Measurements from ENCODE around the gene RNF39.
"Not testable (repeated sequence)": the region's sequence is repeated elsewhere in the genome, so short reads cannot be mapped to it uniquely, and the experiment has no call there.

The RNF39 gene, protein sequence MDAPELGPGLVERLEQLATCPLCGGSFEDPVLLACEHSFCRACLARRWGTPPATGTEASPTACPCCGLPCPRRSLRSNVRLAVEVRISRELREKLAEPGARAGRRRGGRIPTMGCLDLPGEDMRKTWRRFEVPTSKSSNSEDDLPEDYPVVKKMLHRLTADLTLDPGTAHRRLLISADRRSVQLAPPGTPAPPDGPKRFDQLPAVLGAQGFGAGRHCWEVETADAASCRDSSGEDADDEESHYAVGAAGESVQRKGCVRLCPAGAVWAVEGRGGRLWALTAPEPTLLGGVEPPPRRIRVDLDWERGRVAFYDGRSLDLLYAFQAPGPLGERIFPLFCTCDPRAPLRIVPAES

DNA sequence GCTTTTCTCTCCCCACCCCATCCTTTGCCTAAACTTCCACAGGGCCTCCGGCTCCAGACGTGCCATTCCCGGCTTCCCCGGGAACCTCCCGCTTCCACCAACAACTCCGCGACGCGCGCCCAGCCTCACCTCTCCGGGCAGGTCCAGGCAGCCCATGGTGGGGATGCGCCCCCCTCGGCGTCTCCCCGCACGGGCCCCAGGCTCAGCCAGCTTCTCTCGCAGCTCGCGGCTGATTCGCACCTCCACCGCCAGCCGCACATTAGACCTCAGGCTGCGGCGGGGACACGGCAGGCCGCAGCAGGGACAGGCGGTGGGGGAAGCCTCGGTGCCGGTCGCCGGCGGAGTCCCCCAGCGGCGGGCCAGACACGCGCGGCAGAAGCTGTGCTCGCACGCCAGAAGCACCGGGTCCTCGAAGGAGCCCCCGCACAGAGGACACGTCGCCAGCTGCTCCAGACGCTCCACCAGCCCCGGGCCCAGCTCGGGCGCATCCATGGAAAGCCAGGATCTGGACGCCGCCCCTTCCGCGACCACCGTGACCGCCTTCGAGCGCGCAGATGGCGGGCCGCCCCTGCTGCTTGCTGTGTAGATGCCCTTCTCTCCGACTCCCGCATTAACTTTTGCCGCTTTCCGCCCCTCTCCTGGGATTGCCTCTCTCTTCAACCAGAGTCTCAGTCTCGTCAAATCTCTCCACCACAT is at the start of gene RNF39:
Gene RNF39 (minus strand): TSS at position 676 of the 696 bp plus-strand sequence. CDS start 184 bp downstream, at position 492.
- no peak for DNase-seq

DNA sequence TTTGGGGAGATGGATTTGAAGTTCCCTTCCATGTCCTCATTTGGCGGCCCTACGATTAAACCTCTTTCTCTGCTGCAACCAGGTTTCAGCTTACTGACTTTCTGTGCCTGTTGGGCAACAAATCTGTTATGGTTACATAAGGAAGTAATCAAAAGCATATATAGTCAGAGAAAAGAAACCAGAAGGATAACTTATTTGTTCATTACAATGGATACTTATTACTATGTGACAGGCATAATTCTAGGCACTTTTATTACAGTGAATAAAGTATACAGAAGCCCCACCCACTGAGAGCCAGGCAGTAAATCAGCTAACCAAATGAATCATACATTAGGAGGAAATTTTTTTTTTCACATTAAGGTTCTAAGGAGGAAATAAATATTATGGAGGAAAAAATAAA is 46.9 kb upstream of the RNF39 start:
- DNase-seq: no peak

DNA sequence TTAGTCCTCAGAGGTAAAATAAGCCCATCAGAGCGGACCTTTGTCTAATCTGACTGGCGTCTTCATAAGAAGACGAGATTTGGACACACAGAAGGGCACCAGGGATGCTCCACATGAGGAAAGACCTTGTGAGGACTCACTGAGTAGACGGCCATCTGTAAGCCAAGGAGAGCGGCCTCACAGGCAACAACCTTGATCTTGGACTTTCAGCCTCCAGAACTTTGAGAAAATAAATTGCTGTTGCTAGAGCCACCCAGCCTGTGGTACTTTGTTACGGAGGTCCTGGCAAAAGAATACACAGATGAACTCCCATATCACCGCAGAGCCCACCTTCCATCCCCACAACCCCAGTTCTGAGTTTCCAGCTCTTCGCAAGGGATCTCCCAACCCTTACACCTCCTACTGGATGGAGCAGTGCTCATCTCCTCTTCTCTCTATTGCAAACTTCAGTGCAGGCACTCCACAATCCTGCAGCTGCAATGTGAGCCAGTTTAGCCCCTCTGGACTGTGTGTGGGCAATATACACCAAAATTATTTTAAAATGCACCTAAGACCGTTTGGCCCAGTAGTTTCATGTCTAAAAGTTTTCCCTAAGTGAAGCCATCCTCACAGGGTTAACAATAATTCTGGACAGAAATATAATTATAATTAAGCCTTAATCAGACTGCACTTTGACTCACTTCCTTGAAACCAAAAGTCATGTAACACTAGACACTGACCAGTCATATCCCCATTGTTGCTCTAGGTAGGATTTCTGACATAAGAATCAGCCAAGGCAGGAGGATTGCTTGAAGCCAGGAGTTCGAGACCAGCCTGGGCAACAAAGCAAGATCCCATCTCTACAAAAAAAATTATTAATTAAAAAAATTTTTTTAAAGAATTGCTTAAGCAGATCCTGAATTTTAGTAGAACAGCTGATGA is 46.1 kb upstream of the RNF39 start:
- no peak for DNase-seq

DNA sequence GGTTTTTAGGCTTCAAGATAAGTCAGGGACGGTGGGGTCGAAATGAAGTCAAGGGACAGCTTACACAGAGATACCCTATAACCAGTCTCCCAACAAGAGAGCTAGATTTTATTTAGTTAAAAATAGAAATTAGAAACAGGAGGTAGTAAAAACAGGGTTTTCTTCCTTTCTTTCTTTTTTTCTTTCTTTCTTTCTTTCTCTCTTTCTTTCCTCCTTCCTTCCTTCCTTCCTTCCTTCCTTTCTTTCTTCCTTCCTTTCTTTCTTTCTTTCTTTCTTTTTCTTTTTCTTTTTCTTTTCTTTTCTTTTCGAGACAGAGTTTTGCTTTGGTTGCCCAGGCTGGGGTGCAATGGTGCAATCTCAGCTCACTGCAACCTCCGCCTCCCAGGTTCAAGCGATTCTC is 43.1 kb upstream of the RNF39 start:
- not testable (repeated sequence) for DNase-seq

DNA sequence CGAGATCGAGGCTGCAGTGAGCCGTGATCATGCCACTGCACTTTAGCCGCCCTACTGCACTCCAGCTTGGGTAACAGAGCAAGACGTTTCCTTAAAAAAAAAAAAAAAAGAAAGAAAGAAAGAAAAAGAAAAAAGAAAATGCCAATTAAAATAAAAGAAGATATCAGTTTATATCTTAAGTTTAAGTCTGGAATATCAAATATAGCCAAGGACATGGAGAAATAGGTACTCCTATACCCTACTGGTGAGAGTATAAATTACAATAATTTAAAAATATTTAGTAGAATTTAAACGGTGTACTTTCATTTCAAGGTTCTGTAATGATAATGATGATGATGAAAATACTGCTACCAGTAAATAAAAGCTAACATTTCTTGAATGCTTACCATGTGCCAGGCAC is 41.2 kb upstream of the RNF39 start:
- no peak for DNase-seq

DNA sequence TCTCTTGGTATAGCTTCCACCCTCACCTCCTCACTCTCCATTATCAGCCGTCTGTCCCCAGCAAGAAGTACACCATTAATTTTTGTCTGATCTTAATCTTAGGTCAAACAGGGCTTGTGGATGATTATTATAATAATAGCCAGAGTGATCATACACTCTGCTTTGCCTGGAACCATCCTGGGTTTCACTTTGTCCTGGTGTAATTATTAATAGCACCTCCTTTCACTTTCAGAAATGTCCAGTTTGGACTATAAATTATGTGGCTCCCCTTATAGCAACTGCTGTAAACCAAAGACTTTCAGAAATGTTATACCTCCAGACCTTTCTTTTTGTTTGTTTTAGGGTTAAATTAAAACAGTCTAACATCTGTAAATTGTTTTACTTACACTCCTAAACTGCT is 38.3 kb upstream of the RNF39 start:
- no peak for DNase-seq

DNA sequence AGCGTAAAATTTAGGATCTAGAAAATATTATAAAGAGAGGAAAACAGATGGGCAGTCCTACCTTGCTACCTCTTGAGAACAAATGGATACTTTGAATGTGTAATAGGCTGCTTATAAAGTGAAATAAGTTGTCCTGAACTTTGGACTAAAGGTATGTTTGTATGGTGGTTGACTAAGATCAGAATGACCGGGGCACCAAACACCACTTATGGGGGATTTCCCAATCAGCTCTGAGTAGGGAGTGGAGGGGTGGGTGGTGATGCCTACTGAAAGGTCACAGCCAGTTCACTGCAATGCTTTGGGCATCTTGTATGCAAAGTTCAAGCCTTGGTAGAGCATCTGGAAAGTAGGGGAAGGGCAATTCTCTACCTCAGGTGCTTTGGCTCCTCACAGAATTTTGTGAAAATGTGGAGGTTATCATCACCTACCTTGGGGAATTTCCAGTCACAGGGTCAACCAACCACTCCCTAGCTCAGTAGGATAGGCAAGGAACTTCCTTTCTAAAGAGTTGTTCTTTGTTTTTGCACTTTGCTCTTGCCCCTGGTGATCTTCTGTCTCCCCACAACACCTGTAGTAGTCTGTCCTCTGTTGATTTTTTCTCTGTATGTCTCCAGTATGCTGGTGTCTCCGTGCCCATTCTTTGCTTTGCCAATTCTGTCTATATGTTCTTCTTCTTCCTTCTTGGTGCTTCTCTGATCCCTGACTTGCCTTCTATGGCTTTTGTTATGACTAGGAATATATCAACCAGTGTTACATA is 37.6 kb upstream of the RNF39 start, which contains the start of gene TRIM31:
Gene TRIM31 (minus strand): TSS at position 88 of the 757 bp plus-strand sequence. CDS start 285 bp downstream, outside the sequence.
- DNase-seq: no peak

DNA sequence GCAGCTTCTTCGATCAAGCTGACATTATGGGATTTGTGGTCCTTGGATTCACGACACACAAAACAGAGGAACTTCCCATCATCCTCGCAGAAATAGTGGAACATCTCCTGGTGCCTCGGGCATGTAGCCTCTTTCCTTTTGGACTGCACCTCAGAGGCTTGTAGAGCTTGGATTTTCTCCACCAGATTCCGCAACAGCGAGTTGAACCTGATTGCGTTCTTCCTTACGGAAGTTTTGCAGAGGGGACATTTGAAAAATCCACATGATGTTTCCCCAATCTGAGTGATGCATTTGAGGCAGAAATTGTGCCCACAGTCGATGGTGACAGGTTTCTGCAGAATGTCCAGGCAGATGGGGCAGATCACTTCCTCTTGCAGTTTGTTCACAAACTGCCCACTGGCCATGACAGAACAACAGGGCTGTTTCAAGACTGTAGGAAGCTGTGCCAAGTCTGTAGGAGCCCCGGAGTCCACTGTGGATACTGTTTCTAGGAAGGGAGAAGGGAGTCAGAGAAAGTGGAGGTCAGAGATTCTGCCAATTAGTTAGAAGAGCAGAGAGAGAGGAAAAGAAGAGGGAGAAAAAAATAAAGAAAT is 36.9 kb upstream of the RNF39 start:
- DNase-seq: no peak

DNA sequence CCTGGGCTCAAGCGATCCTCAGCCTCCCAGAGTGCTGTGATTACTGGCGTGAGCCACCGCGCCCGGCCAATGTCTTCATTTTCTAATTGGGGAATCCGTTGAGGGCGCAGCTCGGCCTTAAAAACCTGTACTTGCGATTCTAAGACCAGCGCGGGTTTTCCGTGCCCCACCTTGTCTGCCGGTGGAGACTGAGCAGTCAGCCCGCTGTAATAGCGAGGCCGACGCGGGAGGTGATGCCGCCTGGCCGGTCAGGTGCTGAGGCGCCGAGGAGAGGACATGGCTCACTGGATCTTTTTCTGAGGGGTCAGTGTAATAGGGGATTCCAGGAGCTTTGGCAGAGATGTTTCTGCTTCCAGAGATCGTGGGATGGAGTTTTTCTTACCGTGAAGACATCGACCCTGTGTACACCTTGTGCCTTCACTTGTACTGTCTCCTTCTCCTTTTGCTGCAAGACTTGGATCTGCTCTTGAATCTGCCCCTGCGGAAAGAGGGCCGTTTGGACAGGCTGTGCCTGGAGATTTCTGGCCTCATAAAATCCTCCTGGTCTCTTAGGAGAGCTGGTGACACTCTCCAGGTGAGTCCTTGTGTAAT is 35.8 kb upstream of the RNF39 start:
- DNase-seq: no peak

DNA sequence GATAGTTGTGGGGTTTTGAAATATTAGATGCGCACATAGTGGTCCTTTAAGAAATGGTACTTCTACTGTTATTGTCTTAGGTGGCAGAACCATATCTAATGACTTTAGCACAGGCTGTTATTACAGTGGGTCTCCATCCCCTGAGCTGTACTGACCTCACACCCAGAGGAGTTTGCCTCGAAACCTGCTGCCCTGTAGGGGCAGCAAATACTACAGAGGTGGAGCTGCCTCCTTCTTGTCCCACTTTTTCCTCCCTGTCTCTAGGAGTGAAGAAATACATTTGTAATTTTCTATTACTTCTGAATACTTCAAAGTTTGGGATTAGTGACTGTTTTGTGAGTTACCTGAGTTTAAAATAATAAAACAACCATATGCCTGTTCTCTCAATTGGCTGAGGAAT is 29.1 kb upstream of the RNF39 start:
- DNase-seq: no peak

DNA sequence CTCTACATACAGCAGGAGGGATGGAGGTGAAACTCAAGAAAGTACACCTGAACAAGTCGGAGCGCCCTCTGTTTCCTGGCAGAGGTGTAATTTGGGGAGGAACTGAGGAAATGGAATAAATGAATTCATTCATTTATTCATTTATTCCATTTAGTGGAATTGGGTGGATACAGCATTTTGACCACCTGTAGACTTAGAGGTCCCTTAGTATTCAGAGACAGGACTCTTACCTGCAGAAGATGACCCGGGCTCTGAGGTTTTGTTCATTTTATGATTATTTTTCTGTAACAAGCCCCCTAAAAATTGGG is 28.3 kb upstream of the RNF39 start:
- no peak for DNase-seq

DNA sequence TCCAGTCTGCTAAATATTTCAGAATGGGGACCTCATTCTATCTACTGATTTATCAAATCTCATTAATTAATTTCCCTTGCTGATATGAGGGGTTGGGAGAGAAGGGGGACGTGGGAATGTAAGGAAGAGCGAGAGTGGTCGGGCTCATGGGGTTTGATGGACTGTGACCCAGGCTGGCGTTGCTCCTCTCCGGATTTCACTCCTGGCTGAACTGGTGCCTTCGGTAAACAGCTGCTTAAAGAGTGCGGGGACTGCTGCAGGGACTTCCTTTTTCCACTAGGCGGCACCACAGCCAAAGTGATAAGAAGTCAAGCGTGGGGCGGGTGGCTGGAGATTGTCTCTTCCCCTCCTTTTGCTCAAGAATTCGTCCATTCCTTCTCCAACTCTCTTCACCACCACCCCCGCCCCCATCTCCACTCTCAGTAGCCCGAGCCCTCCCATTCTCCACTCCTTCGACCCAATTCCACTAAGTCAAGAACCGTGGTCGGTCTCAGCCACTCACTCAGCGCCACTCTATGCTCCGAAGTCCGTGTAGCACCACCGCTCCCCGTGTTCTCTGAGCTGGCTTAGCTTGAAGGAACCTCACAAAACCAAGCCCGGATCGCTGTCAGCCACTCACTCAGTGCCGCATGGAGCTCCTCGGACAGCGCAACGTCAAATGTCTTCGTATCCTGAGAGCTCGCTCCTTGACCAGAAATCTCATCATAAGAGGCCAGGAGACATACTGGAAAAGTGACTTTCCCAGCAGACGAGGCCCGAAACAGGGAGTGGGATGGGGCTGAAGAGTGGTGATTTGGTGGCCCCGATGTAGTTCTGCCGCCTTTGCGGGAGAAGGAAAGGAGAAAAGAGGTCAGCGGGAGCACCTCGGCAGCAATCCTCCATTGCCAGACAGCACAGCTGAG is 27.7 kb upstream of the RNF39 start:
- peak; percentile 73 for DNase-seq

DNA sequence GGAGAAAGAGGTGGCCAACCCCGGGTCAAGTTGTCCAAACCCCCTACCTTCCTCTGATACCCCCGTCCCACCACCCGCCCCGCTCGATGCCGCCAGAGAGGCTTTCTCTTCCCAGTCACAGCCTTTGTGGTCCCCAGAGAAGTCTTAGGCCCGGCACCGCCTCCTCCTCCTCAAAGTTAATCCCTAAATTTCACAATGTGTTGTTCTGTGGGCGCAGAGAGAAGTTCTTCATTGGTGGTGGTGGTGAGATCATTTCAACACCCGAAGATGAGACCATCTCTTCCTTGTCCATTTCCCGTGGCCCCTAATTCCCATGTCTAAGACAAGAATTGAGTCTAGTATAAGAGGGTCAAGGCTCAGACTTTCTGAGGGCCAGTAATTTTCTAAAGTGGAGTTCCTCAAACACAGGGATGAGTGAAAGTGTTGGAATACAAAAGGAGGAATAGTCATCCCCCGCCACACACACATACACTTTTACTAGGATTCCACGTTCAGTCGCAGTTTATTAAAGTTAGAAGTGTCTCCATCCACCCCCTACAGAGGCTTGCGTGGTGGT is 26.9 kb upstream of the RNF39 start:
- no peak for DNase-seq

DNA sequence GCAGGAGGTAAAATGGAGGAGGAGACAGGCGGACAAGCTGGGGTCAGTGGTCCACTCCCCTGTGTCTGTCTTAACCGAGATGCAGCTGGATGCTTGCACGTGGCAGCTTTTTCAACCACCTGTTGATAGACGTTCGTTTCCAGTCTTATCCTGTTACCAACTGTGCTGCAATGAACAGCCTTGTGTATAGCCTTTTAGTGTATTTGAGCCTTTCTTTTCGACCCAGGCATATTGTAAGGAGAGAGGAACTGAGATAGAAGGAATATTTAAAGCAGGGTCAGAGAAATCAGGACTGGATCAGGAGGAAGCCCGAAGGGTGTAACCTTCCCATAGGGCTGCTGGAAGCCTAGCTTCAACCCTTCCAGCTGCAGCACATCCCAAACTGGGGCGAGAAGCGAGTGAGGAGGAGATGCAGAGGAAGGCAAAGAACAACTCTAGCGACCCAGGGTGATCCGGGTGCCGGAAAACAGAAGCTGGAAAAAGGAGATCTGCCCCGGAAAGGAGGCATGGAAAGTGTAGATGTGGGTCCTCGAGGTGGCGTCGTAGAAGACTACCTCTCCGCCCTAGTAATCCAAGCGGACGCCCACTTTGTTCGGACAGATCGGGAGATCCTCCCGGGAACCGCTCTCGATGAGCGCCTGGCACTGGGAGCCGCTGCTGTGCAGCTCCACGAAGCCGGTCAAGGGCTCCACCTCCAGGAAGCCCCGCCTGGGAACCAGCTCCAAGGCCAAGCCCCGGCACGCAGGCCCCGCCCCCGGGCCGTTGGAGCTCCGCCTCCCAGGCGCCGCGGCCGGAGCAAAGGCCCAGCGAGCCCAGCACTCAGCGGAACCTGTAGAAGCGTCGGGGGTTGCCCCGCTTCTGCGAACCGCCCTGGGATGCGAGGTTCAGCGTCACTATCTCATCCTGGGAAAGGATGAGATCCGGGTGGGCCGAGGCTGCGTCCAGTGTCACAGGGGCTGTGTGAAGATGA is 26.2 kb upstream of the RNF39 start:
- DNase-seq: peak; percentile 74

DNA sequence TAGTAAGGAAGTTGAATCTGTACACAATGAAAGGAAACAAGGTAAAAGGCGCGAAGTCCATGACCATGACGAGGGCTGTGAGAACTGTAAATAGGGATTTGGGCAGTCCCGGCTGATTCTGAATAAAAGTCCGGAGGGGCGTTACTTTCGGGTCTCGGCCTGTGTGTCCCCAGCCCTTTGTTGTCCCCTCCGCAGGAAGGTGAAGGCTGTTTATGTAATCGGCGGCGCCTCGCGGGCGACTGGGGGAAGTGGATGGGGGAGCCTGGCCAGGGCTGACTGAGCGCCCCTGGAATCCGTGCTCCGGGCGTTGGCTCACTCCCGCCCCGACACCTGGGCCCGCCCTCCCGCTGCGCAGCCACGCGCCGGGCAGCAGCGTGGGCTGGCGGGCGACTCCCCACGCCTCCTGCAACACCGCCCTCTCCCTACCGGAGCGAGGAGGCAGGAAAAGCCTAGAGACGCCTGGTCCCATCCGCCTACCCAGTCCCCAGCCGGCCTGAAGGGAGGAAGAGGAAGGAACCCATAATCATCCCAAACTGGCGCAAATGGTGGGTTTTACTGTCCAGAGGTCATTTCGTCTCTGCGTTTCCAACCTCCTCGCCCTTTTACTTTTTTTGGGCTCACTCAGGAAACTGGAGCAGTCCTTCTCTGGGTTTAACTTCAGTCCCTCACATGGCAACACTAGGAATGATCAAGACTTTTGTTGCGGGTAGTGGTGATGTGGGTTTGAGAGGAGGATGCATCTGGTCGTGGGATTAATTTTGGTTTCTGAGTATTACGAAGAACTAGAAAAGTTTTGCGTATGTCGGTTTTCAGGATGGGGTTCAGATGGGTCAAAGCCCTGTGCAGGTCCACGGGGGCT is 25.2 kb upstream of the RNF39 start:
- no peak for DNase-seq

DNA sequence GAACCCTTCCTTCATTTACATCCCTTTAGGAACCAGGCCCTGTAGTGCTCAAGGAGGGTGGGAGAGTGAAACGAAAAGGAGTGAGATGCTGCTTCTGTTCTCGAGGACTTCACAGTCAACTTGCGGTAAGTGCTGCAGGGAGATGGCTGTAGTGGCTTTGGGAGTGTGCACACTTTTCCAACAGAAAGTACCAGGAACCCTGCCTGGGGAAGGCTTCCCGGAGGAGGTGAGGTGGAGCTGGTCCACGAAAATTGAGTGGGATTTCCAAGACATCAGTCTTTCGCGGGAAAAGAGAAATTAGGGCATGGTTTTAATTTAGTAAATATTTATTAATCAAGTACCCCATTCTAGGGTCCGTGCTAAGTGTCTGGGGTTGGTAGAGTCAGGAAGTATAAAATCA is 24.6 kb upstream of the RNF39 start:
- DNase-seq: no peak

DNA sequence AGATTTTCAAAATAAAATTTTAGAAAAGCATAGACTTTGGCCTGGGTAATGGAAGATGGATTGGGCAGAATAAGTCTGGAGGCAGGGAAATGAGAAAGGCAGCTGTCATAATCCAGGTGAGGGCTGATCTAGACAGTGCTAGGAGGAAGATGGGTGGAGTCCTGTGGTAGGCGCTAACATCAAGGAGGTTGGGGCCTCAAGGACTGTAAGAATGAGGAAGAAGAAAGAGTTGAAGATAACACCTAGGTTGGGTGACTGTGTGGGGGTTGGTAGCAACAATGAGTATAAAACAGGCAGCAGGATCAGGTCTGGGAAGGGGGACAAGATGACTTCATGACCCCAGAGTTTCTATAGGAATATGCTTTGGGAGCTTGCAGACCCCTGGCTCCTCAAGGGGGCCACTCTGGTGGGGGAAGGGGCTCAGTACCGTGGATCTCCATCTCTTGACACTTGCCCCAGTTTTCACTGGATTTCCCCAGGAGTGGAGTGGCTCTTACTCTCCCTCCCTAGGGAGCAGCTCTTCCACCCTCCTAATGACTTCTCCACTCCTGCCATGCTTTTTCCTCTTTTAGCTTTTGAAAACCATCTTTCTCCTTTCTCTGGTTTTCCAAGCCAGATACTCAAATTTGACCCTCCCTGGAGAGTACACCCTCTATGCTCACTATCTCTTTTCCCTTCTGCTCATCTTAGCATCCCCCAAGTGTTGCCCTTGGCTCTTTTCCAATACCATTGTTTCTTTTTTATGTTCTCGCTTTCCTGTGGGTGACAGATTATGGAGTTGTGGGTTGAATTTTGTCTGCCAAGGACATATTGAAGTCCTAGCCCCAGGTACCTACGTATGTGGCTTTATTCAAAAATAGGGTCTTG is 22.6 kb upstream of the RNF39 start:
- DNase-seq: no peak

Data from T1000 (cell line).